ES-I3 (cell line): ENCODE data around the gene FSCN2.

Experiments
- H3K36me3 ChIP-seq: 2 replicates; pipeline ENCODE4 v1.6.1; 2013; ENCODE audit warnings: mild to moderate bottlenecking, low read length, control low read depth, moderate library complexity; ENCODE audit not compliant: insufficient read depth
- H3K4me1 ChIP-seq: 2 replicates; pipeline ENCODE4 v1.6.1; 2013; ENCODE audit warnings: mild to moderate bottlenecking, control low read depth, low read length; ENCODE audit not compliant: insufficient read depth
- H3K9ac ChIP-seq: 2 replicates; pipeline ENCODE4 v1.6.1; 2013; ENCODE audit warnings: low read depth, mild to moderate bottlenecking, low read length, moderate library complexity
- H3K9me3 ChIP-seq: 2 replicates; pipeline ENCODE4 v1.6.1; 2013; ENCODE audit warnings: mild to moderate bottlenecking, low read length, moderate library complexity; ENCODE audit not compliant: control insufficient read depth, insufficient read depth

FSCN2 gene

DNA sequence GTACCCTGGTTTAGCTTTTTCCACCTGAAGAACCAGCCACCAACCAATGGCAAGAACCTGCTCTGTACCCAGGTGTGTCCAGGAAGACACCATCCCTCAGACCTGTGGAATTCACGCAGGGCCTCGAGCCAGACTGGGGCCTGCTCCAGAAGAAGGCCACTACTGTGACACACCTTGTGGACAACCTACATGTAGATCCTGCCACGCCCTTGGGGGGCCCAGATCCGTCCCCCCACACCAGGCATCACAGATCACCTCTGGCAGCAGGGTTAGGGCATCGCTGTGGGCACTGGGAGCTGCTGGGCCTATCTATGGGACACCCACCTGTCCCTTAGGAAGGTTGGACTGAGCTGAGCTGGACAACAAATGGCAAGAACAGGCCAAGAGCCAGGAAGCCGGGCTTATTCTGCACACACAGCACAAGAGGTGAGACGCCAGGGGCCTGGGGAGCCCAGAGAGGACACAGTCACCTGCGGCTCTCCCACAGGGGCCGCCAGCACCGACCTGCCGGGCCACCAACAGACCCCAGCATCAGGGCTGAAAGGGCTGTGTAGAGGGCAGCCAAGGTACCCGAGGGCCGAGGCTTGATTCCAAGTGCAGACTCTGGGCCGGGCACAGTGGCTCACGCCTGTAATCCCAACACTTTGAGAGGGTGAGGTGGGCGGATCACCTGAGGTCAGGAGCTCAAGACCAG lies 16.3 kb downstream of the FSCN2 start:
- peaks cover 11% of the 10 kb centered on the region for H3K36me3 ChIP-seq
- H3K9me3 ChIP-seq, result no peaks in the 10 kb centered on the region
- no peaks in the 10 kb centered on the region for H3K4me1 ChIP-seq
- no peak overlapping the region for H3K9ac ChIP-seq

DNA sequence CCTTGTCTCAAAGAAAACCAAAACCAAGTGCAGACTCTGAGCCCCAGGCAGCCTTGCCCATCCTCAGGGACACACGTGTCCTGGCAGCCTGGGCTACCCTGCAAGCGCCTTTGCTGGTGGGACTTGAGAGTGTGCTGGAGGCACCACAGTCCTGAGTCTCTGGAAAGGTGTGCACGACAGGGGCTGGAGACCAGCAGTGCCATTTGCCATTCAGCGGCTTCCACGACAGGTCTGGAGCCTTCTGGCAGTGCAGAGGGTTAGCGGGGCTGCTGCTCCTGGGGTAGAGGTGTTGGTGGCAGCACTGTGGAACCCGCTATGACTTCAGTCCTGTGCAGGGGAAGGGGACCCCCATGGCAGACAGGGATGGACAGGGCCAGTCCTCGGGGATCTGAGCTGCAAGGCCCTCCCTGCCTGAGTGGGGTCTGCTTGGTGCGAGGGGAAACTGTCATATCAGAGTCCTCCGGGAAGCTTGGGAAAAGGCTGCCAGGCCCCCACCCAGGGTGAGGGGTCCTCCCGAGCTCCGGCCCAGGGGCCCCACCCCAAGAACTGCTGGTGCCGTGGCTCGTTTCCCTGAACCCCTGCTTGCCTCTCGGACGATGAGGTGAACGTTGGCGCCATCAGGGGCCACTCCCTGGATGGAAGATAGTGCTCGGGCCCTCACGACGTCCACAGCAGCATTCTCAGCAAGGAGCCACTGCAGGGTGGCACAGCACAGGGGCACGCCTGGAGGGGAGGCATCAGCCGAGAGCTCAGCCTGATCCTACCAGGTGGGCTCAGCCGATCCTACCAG lies 17.2 kb downstream of the FSCN2 start:
- Histone ChIP-seq H3K36me3 (peaks cover 13% of the 10 kb centered on the region), H3K9me3 (no peaks in the 10 kb centered on the region), H3K4me1 (no peaks in the 10 kb centered on the region), H3K9ac (no peak overlapping the region)

DNA sequence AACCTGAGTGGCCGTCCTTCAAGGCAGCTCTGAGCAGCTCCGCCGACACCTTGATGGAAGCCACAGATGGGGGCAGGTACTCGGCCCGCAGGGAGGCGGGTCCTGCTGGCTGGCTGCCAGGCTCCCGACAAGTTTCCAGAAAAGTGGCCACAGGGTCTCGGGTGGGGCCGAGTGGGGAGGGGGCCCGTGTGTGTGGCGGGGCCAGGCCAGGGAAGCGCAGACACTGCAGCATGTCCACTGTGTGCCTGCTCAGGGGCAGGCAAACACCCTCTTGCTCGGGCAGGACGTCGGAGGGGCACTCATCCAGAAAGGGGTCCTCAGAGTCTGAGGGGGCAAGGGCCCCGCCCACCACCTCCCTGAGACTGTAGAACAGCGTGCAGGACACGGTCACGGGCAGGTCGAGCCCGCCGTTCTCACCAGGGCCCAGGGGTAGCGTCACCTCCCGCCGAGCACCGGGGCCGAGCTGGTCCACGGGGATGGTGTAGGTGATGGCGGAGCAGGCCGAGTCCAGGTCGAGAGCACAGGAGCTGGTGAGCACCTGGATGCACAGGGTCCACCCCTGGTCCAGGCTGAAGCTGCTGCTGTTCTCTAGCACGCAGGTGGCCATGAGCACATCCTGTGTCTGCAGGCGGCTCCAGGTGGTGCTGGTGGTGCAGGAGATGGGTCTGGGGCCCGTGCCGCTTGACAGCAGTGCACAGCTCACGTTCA lies 18.9 kb downstream of the FSCN2 start:
- no peaks in the 10 kb centered on the region; the same call in 1 of the 2 replicates for H3K4me1 ChIP-seq
- no peak overlapping the region for H3K9ac ChIP-seq
- H3K9me3 ChIP-seq, result no peaks in the 10 kb centered on the region
- peaks cover 13% of the 10 kb centered on the region for H3K36me3 ChIP-seq

DNA sequence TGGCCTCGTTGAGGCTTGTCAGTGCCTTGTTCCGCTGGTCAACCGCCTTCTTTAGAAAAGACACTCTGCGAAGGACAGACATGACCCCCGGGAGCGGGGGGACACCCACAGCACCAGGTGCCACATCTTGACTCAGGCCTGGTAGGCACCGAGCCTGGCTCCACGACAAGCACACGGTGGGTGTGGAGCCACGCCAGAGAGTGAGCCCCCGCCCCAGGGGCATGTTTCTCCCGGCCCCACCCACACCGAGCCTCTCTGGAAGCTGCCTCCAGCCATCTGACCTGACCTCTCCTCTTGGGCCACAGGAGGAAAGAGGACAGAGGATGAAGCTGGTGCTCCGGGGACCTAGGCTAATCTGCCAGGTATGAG lies 19.4 kb downstream of the FSCN2 start:
- no peak overlapping the region for H3K9ac ChIP-seq
- peaks cover 13% of the 10 kb centered on the region for H3K36me3 ChIP-seq

DNA sequence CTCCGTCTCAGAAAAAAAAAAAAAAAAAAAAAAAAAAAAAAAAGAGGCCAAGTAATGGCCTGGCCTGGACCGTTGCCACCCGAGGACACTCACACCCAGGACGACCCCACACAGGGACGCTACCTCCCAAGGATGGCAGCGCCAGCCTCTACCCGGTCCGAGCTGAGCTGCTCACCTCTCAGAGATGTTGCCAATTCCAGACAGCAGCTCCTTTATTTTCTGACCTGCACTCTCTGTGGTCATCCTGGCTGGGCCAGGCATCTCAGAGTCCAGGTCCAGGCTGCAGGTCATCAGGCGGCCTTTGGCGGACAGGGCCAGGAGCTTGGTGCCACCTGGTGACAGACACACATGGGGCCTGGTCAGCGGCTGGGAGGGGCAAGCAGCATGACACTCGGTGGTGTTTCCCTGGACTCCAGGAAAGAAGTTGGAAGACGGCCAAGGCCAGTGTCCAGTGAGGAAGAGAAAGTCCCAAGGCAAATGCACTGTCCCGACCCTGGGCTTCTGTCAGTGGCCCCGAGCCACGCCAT lies 20.9 kb downstream of the FSCN2 start:
- Histone ChIP-seq H3K9me3 (no peaks in the 10 kb centered on the region), H3K9ac (no peak overlapping the region), H3K4me1 (peaks cover 4% of the 10 kb centered on the region; the same call in 1 of the 2 replicates), H3K36me3 (peaks cover 8% of the 10 kb centered on the region)

More for the DNA sequence above, 19.4 kb downstream of the FSCN2 start:
- Histone ChIP-seq H3K4me1 (no peaks in the 10 kb centered on the region; the same call in 1 of the 2 replicates), H3K9me3 (no peaks in the 10 kb centered on the region)

DNA sequence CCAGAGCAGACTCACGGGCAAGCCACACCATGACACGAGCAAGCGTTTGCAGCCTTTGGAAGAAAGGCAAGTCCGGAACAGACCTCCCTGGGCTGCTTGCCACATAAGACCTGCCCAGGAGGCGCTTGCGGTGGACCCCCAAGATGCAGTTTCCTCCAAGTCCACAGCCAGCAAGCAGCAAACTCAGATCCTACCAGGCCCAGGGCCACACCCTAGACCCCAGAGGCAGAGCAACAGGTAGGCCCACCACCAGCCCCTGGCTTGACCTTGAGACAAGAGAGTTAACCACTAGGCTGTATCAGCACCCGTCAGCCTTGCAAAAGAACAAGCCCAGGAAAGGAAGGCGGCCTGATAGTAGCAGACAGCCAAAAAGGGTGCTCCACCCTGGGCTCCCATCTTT lies 21.6 kb downstream of the FSCN2 start:
- H3K9me3 ChIP-seq, result no peaks in the 10 kb centered on the region
- peaks cover 6% of the 10 kb centered on the region; the same call in 1 of the 2 replicates for H3K4me1 ChIP-seq
- H3K9ac ChIP-seq, result no peak overlapping the region
- peaks cover 8% of the 10 kb centered on the region for H3K36me3 ChIP-seq

DNA sequence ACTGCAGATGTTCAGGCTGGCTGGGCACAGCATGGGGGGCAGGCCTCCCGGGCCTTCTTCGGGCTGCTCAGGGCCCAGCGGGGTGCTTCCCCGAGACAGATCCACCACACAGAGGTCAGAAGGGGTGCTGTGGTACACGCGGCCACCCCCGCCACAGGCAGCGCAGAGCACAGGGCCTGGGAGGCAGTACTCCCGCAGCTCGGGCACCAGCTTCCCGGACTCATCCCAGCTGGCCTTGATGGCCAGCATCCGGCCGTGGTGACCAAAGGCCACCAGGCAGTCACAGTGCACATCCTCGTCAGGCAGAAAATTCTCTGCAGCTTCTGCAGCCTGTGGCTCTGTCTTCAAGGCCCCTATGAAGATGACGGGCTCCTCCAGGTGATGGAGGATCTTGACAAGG lies 22.1 kb downstream of the FSCN2 start:
- Histone ChIP-seq H3K9ac (no peak overlapping the region), H3K9me3 (no peaks in the 10 kb centered on the region), H3K4me1 (peaks cover 6% of the 10 kb centered on the region; the same call in 1 of the 2 replicates), H3K36me3 (peaks cover 8% of the 10 kb centered on the region)

DNA sequence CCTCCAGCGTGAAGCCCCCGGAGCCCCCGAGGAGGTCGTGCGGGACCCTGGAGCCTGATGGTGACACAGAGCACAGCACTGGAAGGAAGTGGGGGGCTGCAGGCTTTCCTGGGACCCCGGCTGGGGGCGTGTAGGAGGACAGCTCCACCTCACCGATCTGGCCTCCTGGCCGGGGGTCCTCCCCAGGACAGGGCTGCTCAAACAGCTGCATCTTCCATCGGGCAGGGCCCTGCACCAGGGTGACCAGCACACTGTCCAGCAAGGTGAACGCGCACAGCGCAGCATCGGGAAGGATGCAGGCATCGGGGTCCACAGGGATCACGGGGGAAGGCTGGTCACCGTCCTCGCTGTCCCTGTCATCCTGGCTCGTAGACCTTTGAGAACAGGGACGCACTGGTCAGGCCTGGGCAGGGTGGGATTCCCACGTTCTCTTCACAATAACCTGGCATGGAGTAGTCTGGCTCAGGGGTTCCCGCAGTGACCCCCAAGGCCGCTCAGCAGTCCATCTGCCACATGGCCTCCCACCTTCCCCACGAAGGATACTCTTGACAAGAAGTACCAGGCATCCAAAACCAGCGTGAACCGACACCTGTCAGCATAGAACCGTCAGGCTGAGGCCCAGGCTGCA lies 22.8 kb downstream of the FSCN2 start:
- Histone ChIP-seq H3K36me3 (peaks cover 8% of the 10 kb centered on the region), H3K4me1 (peaks cover 6% of the 10 kb centered on the region; the same call in 1 of the 2 replicates), H3K9ac (peak overlapping the region; percentile 89)

DNA sequence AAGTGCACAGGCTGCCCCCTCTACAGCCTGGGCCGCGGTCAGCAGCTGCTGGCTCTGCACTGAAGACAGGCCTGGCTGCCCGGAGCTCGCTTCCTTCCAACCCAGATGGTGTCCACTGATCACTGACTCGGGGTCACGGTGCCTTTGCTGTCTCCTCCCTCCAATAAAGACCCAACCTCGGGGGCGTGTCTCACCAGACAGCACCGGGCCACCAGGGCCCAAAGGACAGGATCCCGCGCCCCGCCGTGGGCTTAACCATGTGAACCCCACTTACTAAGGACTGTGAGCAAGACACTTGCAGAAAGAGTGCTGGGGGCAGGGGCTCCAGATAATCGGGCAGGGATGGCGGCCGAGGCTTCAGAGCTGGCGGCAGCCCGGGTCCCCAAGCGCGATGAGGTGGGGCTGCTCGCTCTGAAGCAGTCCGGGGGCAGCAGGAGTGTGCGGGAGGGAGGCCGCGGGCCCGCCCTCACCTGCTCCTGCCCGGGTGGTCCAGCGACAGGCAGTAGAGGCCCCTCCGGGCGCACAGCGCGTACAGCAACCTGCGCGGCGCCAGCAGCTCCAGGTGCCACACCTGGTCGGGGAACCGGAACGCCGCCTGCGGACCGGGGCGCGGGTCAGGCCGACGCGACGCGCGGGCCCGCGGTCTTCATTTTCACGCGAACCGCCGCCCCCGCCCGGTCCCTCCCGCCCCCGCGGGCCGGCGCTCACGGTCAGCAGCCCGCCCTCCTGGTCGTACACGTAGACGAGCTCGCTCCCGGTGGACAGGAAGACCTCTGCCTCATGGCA lies 23.5 kb downstream of the FSCN2 start:
- H3K36me3 ChIP-seq, result peaks cover 11% of the 10 kb centered on the region
- H3K4me1 ChIP-seq, result peaks cover 6% of the 10 kb centered on the region; the same call in 1 of the 2 replicates
- H3K9ac ChIP-seq, result peak overlapping the region; percentile 89
- H3K9me3 ChIP-seq, result no peaks in the 10 kb centered on the region

More for the DNA sequence above, 22.8 kb downstream of the FSCN2 start:
- H3K9me3 ChIP-seq, result no peaks in the 10 kb centered on the region

DNA sequence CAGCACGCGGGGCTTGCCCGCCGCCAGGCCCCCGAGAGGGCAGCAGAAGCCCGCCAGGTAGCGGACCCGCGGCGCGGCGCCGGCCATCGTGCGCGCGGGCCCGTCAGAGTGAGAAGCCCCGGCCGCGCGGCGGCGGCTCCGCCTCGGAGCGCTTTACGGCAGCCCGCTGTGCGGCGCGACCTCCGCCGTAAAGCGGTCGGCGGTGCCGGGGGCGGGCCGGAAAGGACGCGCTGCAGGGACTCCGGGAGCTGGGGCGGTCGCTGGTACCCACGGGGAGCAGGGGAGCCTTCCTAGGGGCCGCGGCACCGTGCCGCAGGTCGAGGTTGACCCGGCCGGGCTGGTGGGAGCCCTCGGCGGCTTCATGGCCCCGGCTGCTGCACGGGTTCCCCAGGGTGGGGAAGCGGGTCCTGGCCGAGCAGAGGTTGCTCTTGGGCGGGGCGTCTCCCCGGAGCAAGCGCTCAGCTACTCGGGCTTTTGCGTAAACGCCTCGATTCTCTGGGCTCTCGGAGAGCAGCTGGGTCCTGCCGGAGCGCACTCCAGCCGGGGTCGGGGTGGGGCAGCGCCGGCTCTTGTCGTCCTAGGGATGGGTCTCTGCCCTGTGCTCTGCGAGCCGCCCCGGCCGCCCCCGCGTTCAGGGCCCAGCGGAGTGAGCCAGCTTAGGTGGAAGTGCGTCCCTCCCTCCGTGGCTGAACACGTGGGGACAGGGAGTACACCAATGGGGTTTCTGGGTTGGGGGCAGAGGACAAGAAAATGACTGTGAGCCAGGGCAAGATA lies 24.3 kb downstream of the FSCN2 start, which contains the start of gene FAAP100:
TSS of gene FAAP100 (minus strand) at position 110 of the 774 bp plus-strand sequence. CDS start at position 87, 23 bp downstream.
- H3K4me1 ChIP-seq, result peaks cover 6% of the 10 kb centered on the region; the same call in 1 of the 2 replicates
- no peaks in the 10 kb centered on the region for H3K9me3 ChIP-seq
- H3K9ac ChIP-seq, result peak within 1 kb of the TSS; percentile 89
- H3K36me3 ChIP-seq, result peaks cover 15% of the 10 kb centered on the region

DNA sequence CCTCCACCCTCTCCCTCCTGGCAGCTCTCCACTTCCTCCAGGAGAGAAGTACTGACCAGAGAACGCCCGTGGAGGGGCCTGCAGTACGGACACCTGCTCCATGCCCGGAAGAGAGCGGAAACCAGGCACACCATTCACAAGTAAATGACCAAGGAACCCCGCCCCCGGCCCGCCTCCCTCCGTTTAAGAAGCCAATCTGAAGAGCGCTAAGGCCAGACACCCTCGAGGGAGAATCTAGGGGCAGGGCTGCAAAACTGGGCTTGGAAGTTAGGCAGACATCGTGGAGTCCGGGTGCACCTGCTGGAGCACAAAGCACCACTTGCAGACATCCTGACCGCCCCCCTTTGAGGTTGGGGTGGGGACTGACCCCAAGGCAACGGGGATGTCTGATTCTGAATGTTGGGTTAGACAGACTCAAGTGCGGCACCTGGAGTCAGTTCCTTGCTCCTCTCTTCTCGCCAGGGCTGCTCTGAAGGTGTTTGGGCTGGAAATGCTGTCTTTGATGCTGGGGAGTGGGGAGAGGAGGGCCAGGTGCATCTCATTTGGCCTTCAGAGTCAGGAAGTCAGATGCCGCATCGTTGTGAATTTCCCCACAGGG lies 24.9 kb downstream of the FSCN2 start:
- H3K9ac ChIP-seq, result peak overlapping the region; percentile 89
- H3K4me1 ChIP-seq, result peaks cover 6% of the 10 kb centered on the region; the same call in 1 of the 2 replicates
- H3K9me3 ChIP-seq, result no peaks in the 10 kb centered on the region
- peaks cover 19% of the 10 kb centered on the region for H3K36me3 ChIP-seq

DNA sequence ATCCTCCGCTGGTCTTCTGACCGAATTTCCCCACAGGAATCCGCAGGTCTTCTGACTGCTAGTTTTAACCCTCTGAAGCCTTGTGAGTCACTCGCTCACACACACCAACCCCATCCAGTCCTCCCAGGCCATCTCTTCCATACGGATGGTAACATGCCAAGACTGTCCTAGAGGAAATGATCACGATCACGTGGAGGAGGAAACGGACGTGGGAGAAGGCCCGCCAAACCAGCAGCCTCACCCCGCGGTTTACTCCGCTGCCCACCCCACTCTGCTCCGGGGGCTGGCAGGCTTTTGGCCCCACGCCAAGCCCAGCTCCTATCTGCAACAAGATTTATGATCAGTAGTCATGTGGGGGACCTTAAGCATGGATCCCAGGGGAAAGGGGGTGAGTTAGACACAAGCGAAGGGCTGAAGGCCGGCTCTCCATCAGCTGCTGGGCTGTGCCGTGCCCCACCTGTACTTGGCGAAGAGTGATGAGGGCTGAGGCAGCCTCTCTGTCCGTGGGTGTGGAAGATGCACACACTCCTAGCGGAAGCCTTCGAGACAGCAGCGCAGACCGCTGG lies 25.5 kb downstream of the FSCN2 start:
- no peaks in the 10 kb centered on the region for H3K9me3 ChIP-seq
- H3K9ac ChIP-seq, result peak overlapping the region; percentile 89; the same call in 1 of the 2 replicates
- peaks cover 6% of the 10 kb centered on the region; the same call in 1 of the 2 replicates for H3K4me1 ChIP-seq
- peaks cover 23% of the 10 kb centered on the region for H3K36me3 ChIP-seq
